TTC549 (cell line): ENCODE data around the gene SNX1.

Experiments
- FAIRE-seq: peaks from 2 replicates; lab custom pipeline; 2012; peaks lifted over from hg19 to GRCh38; lab: Jason Lieb, UNC

SNX1 gene

GRCh38 chr15:64164436-64164835 lies 68.7 kb downstream of the SNX1 start:
- no peak for FAIRE-seq

GRCh38 chr15:64166102-64166890 lies 70.5 kb downstream of the SNX1 start:
- no peak for FAIRE-seq

GRCh38 chr15:64180235-64180824 lies 84.5 kb downstream of the SNX1 start:
- FAIRE-seq: no peak

- FAIRE-seq: no peak
Measured at GRCh38 chr15:64182859-64183370, 87.1 kb downstream of the SNX1 start.

- no peak for FAIRE-seq
Measured at GRCh38 chr15:64185146-64185911, 89.5 kb downstream of the SNX1 start.

GRCh38 chr15:64187396-64188191 lies 91.8 kb downstream of the SNX1 start:
- no peak for FAIRE-seq
